Measurements from ENCODE around the gene SLC6A18. TPM values are rescaled to one million over a fixed set of nuclear protein-coding genes. Genes with fewer than 3 reads are reported as not detected.

SLC6A18 gene
- total RNA-seq, 1 donor from 2014 or later: not detected

DNA sequence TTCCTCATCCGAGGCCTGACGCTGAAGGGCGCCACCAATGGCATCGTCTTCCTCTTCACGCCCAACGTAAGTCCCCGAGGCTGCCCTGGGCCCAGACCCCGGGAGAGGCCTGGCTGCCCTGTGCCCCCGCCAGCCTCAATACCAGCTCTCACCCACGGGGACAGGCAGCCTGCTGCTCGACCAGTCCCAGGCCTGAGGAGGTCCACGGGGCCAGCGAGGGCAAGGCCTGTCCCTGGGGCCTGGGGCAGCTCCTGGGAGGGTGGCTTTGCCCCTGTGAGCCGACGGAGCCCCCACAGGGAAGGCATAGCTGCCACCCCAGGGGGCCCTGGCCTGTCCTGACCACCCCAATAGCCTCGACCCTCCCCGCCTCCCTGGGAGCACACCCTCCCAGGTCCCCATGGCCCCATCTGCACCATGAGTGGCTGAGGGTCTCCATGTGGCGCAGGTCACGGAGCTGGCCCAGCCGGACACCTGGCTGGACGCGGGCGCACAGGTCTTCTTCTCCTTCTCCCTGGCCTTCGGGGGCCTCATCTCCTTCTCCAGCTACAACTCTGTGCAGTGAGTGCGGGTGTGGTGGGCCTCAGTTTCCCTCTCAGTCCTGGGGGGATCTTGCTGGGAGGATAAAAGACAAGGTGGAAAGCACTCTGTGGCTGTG is 11.5 kb upstream of the SLC6A18 start:
- H3K27ac ChIP-seq: no peak overlapping the region
- no peaks in the 10 kb centered on the region for H3K27me3 ChIP-seq
- H3K4me3 ChIP-seq: no peak overlapping the region
- intact Hi-C loops (cut with DNase I): no loop called here
- no peak for DNase-seq (ENCODE audit: extremely low spot score in 2 of 2)
- H3K9me3 ChIP-seq: no peaks in the 10 kb centered on the region
- H3K4me1 ChIP-seq: no peaks in the 10 kb centered on the region
- no peaks in the 10 kb centered on the region for H3K36me3 ChIP-seq
- TF ChIP-seq POLR2A (IDR thresholded peaks at IDR 0.05) (no peak), POLR2AphosphoS5 (IDR thresholded peaks at IDR 0.05; ENCODE audit: insufficient read depth in 1 of 2, low read depth in 1 of 2) (no peak)
- TF ChIP-seq, protein P1, sequence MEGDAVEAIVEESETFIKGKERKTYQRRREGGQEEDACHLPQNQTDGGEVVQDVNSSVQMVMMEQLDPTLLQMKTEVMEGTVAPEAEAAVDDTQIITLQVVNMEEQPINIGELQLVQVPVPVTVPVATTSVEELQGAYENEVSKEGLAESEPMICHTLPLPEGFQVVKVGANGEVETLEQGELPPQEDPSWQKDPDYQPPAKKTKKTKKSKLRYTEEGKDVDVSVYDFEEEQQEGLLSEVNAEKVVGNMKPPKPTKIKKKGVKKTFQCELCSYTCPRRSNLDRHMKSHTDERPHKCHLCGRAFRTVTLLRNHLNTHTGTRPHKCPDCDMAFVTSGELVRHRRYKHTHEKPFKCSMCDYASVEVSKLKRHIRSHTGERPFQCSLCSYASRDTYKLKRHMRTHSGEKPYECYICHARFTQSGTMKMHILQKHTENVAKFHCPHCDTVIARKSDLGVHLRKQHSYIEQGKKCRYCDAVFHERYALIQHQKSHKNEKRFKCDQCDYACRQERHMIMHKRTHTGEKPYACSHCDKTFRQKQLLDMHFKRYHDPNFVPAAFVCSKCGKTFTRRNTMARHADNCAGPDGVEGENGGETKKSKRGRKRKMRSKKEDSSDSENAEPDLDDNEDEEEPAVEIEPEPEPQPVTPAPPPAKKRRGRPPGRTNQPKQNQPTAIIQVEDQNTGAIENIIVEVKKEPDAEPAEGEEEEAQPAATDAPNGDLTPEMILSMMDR (IDR thresholded peaks at IDR 0.05): no peak

DNA sequence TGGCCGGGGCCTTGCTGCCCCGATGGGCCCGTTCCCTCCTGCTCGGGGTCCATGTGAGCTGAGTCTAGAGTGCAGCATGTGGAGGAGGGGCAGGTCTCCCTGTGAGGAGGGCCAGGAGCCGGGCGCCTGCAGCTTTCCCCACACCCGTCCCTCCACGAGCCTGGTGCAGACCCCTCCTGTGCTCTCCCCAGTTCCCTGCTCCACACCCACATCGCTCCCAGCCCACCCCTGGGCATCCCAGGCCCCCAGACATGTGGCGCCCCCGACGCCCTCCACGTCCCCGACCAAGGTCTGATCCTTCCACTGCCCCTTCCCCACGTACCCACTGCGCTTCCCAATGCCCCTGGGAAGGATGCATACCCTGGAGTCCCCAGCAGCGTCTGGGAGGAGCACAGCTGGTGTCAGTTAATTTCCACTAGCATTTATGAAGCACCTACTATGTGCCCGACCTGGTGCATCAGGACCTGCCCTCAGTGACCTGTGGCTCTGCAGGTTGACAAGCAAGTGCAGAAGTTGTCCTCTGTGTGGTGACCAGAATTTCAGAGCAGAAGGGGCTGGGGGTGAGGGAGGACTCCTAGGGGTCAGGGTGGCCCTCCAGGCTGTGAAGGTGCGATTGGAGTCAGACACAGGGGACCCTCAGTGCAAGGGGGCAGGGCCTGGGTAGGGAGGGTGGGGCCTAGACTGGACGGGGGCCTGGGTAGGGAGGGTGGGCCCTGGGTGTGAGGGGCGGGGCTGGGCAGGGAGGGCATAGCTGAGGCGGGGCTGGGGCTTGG is 10.8 kb upstream of the SLC6A18 start:
- Histone ChIP-seq H3K27me3 (no peaks in the 10 kb centered on the region), H3K27ac (no peak overlapping the region), H3K4me3 (no peak overlapping the region), H3K36me3 (no peaks in the 10 kb centered on the region), H3K4me1 (no peaks in the 10 kb centered on the region), H3K9me3 (no peaks in the 10 kb centered on the region)
- DNase-seq (ENCODE audit: extremely low spot score in 2 of 2): no peak
- TF ChIP-seq POLR2A (IDR thresholded peaks at IDR 0.05) (no peak), POLR2AphosphoS5 (IDR thresholded peaks at IDR 0.05; ENCODE audit: insufficient read depth in 1 of 2, low read depth in 1 of 2) (no peak)
- TF ChIP-seq, protein P1 (IDR thresholded peaks at IDR 0.05): no peak
- intact Hi-C loops (cut with DNase I): no loop called here

DNA sequence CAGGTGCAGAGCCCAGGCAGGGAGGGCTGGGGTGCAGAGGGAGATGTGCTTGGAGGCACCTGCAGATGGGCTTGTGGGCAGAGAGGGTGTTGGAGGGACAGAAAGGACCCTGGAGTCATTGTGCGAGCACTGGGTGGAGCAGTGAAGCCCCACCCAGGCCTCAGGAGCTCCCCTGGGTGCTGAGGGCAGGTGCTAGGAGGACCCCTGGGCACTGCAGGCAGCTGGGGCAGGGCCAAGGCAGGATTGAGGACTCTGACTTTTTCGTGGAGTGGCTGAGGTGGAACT is 10.3 kb upstream of the SLC6A18 start:
- no peak overlapping the region for H3K27ac ChIP-seq
- H3K27me3 ChIP-seq: no peaks in the 10 kb centered on the region
- no peaks in the 10 kb centered on the region for H3K9me3 ChIP-seq
- H3K4me3 ChIP-seq: no peak overlapping the region
- DNase-seq (ENCODE audit: extremely low spot score in 2 of 2): no peak
- intact Hi-C loops (cut with DNase I): no loop called here
- no peaks in the 10 kb centered on the region for H3K4me1 ChIP-seq
- no peaks in the 10 kb centered on the region for H3K36me3 ChIP-seq
- no peak for TF ChIP-seq POLR2AphosphoS5 (IDR thresholded peaks at IDR 0.05; ENCODE audit: insufficient read depth in 1 of 2, low read depth in 1 of 2)
- TF ChIP-seq, protein P1 (IDR thresholded peaks at IDR 0.05): no peak
- no peak for TF ChIP-seq POLR2A (IDR thresholded peaks at IDR 0.05)

DNA sequence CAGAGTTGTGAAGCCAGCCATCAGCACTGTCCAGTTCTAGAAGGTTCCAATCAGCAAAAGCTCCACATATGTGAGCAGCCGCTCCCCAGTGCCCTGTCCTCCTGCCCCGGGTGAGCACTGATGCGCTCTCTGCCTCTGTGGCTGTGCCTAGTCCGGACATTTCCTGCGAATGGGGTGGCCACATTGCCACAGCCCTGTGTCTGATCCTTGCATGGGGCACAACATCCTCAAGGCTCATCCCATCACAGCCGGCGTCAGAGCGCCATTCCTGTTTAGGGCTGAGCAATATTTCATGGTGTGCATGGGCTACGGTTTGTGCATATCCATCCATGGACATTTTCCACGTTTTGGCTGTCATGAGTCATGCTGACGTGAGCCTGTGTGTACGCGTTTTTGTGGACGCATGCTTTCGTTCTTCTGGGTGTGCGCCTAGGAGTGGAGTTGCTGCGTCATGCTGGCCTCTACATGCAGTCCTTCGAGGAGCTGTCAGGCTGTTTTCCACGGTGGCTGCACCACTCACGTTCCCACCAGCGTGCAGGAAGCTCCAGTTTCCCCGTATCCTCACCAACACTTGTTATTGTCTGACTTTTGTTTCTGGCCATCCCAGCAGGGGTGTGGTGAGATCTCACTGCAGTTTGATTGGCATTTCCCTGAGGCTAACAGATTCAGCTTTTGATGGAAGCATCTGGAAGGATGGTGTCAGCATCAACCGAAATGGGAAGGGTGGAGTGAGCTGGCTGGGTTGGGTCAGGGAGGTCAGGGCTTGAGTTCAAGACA is 9.7 kb upstream of the SLC6A18 start:
- no peaks in the 10 kb centered on the region for H3K36me3 ChIP-seq
- no peak overlapping the region for H3K4me3 ChIP-seq
- no peaks in the 10 kb centered on the region for H3K27me3 ChIP-seq
- H3K4me1 ChIP-seq: no peaks in the 10 kb centered on the region
- TF ChIP-seq POLR2A (IDR thresholded peaks at IDR 0.05) (no peak), POLR2AphosphoS5 (IDR thresholded peaks at IDR 0.05; ENCODE audit: insufficient read depth in 1 of 2, low read depth in 1 of 2) (no peak)
- TF ChIP-seq, protein P1 (IDR thresholded peaks at IDR 0.05): no peak
- no peak for DNase-seq (ENCODE audit: extremely low spot score in 2 of 2)
- intact Hi-C loops (cut with DNase I): no loop called here
- H3K27ac ChIP-seq: no peak overlapping the region
- H3K9me3 ChIP-seq: no peaks in the 10 kb centered on the region

Data from vagina (tissue), 2 donors.